A172 (cell line): ENCODE data around the gene NAP1L4. TPM values are rescaled to one million over a fixed set of nuclear protein-coding genes. Genes with fewer than 3 reads are reported as not detected.

Experiments
- DNase-seq: peaks from one replicate; pipeline ENCODE4 v3.0.0-alpha.2; 2015; ENCODE audit warnings: low spot score
- total RNA-seq: library from RNA; depleted of rRNA; stranded (reverse); fragments of >200 nt; shearing (Covaris generic); gene quantifications from 2 replicates; pipeline ENCODE4 v1.2.3, GENCODE V29; 2014

Gene NAP1L4
- total RNA-seq, 1 experiment from 2014 or later: 149 TPM

DNA sequence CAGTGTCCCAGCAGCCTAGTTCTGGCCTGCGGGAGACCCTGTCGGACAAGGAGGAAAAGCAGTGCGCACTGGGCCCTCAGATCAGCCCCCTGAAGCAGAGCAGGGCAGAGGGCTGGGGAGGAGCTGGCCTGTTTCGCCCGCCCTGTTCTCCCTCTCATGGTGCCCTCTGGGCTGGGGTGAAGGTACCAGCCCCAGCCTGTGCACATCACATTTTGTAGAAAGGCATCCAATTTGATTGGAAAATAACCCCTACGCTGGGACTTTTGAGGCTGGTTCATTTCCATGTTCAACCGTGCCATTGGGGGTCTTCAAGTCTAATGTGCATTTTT lies 832 bp upstream of the NAP1L4 start:
- DNase-seq: no peak

DNA sequence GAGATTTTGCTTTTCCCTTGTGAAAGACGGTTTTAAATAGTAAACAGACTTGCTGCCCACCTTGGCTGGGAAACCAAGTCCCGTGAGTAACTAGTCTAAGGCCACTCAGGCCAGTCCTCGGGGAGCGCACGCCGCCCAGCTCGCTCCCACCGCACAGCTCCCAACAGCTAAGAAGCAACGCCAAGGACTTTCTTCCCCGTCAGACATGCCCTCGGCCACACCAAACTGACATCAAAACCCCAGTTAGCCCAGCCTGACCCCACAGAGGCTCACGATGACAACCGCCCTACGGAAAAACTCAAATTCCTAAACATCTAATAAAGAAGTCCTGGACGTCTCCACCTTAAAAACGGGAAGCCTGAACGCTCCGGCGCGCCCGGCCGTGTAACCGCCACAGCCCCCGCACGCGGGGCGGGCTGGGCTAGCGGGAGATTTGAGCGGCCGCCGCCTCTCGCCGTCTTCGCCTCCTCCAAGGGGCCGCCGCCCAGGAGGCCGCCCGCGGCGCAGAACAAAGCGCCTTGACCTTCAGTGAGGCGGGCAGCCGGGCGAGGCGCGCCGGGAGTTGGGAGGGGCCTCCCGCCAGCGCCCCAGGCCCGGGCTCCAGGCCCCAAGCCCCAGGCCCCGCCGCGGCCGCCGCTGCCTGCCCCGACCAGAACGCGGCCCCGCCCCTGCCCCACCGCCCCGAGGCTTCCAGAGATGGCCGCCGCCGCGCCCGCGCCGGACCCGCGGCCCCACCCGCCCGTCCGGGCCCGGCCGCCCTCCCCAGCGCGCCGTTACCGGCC lies 486 bp downstream of the NAP1L4 start:
- DNase-seq: no peak

DNA sequence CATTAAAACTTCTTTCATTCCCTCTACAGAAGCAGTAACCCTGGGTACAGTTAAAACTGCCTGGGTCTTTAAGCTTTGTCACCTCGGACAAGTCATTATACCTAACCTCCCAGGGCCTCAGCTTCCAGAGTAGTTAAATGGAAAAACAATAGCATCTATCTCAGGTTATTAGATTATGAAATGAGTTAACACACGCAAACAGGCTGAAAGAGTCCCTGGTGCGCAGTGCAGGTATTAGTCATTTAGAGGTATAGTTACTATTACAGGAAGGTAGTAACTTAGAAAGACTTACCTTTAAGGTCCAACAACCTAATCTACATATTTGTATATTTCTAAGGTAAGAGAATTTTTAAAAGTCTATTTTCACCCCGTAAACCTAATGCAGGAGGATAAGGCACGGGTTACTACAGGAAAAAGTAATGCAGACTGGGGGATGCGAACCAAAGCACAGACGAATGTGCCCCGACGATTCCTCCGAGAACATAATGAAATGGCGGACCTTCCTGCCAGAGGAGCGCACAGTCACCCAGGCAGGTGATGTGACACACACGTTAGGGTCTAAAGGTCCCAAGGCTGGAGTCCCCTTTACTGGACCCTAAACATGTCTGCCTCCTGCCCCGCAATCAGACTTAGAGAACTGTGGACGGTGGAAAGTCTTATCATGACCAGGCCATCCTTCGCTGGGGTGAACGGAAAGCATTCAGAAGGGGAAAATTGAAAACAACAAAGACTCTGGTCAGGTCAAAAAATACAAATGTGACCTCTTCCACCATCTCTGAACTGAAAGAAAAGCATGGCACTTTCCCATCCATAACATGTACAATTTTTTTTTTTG lies 1.3 kb downstream of the NAP1L4 start:
- peak; percentile 23 for DNase-seq

DNA sequence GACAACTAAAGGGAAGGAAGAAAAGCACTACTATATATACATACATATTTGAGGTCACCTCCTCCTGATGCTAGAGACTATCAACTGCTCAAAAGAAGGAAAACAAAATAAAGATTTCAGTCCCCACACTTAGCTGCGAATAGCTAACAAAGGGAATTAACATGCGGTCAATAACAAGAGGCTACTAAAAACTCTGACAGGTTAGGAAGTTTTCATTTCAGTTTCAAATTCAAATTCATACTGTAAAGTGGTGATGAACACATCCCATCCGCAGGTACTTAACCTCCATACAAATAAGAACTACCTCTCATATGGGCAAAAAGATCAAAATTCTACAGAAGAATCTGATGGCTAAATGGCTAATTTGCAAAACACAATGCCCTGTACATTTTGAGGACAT lies 2.6 kb downstream of the NAP1L4 start:
- no peak for DNase-seq

DNA sequence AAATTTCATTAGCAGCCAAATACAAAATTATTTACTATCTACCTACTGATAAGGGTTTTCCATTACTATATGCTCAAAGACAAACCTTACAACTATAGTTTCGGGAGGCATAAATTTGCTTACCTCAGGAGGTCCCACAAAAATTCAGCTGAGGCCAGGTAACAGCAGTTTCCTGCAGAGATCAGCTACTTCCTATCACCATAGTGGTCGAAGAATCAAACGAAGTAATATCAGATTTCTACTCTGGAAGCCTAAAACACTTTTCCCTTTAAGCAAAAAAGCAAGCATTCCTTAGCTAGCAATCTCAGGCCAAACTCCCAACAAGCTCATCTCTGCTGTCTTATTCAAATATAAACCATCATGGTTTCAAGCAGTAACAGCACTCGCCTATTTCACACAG lies 3.1 kb downstream of the NAP1L4 start:
- DNase-seq: no peak

DNA sequence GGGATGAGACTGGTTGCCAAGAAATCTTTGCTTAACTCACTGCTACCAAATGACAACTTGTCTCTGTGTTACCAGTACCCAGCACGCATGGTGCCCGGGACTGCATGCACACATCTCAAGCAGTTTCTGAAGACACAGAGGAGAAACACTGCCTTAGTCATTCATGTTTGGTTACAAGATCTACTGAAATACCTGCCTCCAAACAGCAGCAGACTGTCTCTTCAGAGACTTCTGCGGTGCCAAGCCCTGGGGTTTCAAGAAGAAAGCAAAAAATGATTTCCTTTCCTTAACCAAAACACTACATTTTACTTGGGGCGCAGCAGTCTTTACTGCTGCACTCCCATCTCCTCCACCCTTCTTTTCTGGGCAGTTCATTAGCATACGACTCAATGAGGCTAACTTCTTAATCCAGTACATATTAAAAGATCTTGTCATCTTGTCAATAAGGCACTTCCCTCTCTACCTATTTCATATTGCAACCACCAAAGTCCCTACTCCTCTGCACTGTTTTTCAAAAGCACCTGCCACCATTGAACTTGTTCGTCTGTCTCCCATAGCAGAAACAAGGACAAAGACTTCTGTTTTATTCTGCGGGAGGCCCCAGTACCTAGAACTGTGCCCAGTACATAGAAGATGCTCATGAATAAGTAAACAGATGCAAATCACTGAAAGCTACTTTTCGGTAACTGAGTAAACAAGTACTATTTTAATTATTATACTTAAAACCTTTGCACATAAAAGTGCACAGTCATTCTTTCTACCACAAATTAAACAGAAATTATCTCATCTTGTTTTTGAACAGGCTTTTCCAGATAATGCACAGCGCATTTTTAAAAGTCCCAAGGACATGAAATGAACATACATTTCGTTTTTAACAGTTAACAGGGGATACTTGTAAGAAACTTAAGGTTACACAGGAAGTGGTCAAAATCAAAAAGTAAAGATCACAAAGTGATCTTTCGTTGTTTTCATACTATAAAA lies 4.0 kb downstream of the NAP1L4 start:
- no peak for DNase-seq

DNA sequence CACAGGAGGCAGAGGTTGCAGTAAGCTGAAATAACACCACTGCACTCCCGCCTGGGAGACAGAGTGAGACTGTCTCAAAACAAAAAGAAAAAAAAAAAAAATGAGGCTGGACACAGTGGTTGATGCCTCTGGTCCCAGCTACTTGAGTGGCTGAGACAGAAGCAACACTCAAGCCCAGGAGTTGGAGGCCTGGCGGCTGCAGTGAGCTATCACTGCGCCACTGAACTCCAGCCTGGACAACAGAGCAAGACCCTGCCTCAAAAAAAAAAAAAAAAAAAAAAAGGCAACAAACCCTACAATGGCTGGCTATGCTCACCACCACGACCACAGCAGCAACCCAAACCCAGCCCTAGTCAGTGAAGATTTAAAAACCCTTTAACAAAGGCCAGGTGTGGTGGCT lies 8.2 kb downstream of the NAP1L4 start:
- DNase-seq: no peak

DNA sequence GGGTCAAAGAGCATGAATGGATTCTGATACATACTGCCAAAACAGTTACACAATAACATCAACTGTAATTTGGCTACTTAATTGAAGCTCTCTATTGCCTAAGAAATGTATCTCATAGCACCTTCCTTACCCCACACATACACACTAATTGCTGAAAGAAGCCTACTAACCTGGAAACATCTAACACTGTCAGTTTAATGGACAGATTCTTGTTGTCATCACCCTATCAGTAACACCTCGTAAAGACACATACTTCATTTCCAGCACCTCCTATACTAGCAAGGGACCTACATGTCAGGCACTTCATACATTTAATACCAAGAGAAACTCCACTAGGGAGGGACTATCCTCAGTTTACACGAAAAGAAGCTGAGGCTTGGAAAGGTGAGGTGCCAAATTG lies 9.9 kb downstream of the NAP1L4 start:
- DNase-seq: no peak

DNA sequence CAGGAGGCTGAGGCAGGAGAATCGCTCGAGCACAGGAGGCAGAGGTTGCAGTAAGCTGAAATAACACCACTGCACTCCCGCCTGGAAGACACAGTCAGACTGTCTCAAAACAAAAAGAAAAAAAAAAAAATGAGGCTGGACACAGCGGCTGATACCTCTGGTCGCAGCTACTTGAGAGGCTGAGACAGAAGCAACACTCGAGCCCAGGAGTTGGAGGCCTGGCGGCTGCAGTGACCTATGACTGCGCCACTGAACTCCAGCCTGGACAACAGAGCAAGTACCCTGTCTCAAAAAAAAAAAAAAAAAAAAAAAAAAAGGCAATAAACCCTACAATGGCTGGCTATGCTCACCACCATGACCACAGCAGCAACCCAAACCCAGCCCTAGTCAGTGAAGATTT lies 11.0 kb downstream of the NAP1L4 start:
- DNase-seq: no peak

DNA sequence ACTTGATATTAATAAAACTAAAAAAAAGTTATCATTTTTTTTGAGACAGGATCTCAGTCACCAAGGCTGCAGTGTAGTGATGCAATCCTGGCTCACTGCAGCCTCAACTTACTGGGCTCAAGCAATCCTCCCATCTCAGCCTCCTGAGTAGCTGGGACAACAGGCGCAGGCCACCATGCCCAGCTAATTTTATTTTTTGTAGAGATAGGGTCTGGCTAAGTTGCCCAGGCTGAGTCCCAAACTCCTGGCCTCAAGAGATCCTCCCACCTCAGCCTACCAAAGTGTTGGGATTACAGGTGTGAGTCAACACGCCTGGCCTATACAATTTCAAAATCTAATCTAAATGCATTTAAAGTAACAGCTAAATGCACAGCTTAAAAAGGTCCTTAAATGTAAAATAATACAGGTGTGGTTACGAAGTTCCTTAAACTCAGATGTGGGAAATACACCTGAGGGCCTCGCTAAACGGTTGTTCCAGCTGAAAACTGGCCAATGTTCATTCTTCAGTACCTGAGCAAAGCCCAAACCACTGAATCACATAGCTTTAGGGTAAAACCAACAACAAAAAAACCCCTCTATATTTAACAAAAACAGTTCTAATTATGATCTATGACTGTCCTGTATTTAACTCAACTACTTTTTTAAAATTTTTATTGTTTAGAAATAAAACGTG lies 11.8 kb downstream of the NAP1L4 start:
- no peak for DNase-seq

DNA sequence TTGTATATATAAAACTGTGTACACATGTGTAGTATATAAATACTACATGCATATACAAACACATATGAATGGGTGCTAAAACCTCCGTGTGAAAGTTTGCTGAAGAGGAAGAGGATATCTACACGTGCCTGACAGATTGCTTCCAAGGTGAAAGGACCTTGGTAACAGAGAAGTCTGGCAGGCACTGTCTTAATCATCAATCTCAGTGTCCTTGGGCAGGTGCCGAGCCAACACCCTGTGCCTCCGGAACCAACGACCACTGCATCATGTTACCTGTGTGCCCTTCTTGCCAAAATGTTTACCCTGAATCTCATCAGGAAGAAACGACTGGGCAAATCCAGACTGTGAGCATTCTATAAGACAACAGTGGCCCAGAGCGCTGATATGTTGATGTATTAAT lies 15.0 kb downstream of the NAP1L4 start:
- DNase-seq: no peak

DNA sequence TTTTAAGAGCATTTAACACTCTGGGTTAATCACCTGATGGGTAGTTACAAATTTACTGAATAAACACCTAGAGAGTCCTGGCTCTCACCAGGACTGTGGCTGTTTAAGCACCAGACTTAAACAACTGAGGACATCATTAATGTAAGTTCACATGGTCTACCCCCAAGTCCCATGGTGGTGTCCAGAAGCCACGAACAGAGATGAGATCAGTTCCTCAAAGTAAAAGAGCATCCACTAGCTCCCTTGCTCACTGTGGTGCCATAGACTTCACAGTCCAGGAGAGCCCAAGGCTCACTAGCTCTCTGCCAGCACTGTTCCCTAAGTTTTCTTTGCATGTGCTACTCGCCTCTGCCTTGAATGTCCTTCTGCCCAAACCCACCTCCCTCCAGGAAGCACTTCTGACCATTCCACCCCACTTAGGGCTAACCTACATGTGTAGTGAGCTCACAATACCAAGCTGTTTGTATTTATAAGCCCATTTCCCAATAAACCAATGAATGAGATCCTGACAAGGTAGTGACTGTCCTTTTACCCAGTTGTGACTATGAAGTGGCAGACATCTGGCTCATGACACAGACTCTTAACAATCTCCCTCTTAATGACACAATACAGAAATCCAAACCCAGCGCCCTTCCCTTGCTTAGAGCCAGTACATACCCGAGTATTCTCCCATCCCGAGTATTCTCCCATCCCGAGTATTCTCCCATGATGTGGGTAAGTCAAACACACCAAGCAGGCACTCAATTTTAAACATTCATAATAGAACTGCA lies 15.7 kb downstream of the NAP1L4 start:
- DNase-seq: no peak

DNA sequence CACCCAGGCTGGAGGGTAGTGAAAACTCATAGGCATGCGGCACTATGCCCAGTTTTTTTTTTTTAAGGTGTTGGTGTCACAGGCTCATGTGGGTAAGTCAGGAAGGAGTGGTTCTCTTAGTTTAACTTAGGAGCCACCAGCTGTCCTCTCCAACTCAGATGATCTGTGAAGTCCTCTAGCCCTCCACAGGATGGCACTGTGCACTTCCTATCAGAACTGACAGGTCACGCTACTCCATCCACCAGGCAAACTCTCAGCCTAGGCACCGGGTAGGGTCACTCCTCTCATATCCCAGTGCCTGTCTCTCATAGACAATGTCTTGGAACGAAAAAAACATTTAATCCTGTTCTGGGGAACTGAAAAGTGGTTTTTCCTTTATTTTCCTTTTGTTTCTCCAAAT lies 16.5 kb downstream of the NAP1L4 start:
- DNase-seq: peak; percentile 36

DNA sequence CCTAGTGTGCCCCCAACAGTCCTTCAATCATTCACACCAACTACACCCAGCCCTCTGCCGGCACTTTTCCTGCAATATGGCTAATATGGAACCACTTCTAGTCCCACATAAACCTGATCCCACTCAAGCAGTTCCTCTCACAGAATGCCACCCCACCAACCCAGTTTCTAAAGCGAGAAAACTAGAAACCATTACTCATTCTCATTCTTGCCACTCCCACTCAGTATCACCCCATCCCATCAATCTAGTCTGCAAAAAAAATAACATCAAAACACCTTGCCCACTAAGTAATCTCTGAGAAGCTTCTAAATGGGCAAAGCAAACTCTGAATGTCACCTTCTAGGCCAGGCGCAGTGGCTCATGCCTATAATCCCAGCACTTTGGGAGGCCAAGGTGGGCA lies 17.9 kb downstream of the NAP1L4 start:
- no peak for DNase-seq

DNA sequence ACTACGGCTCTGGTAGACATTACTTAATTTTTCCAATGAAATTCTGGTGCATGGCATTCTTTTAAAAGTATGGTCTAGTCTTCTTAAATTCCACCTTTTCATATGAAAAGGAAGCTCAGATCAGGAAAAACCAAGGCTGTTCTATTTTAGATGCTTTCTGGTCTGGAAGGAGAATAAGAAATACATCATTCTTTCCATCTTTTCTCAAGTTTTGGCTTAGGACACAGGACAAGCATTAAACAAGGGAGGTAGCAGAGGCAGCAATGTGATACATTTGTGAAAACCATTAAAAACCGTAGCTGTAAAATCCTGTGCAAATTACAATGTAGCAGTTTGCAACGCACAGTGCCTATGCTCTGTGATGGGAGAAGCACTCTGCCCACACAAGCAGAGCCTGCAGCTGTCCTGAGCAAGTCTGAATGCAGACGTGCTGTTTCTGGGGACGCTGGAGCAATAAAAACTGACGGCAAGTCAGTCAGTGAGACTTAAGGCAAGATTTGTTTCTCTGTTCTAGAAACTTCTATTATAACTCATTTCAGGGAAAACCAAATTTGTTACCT lies 23.7 kb downstream of the NAP1L4 start:
- DNase-seq: no peak

DNA sequence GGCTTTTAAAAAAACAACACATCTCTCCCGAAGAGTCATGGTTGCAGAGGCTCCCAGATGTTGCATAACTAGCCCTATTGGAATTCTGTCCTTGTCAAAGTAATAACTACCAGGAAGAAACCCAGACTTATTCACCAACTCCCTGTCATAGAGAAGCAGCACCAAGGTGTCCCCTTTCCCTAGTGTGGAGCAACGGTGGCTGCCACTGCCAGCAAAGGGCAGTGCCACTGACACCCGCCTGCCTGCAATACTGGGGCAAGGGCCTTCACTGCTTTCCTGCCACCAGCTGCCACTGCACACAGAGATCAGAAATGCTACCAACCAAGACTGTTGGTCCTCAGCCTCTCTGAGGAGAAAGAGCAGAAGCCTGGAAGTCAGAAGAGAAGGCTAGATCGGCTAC lies 27.3 kb downstream of the NAP1L4 start:
- no peak for DNase-seq

DNA sequence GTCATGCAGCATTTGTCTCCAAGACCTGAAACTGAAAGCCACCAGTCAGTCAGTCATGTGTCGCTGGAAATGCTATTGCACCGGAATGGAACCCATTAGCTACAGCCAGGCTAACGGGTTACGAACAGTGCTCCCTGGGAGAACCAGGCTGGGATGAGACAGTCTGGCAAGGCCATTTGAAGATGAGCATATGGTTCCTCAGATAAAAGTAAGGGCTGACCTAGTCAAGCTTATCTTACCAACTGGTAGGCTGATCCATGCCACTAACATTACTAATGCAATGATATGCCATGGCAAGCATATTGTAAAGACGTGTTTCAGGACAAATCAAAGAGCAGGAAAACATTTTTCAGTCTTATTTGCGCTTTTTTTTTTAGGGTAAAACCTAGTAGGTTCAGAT lies 28.4 kb downstream of the NAP1L4 start:
- DNase-seq: no peak

DNA sequence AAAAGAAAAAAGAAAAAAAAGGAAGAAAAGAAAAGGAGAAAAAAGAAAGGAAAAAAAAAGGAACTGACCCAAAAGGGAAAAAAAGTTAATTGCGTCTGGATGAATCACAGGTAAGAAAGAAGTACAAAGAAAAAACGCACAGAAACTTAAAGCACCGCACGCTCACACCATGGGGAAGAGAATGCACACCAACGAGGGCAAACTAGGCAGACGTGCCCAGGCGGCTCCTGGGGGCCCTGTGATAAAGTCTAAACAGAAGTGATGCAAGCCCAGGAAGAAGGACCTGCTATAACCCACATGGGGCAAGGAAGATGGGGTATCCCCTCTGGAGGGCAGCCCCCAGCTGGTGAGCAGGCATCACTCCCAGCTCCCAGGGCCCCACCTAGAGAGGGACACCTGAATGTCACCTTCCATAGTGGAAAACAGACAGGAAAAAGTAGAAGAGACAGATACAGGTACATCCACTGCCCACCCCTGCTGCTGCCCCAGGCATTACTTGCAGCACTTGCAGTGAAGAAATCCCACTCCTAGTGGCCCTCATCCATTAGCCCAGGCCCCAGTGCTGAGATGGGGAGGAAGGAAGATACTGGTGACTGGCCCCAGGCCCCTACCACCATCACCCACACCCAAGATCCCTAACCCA lies 28.9 kb downstream of the NAP1L4 start:
- no peak for DNase-seq

DNA sequence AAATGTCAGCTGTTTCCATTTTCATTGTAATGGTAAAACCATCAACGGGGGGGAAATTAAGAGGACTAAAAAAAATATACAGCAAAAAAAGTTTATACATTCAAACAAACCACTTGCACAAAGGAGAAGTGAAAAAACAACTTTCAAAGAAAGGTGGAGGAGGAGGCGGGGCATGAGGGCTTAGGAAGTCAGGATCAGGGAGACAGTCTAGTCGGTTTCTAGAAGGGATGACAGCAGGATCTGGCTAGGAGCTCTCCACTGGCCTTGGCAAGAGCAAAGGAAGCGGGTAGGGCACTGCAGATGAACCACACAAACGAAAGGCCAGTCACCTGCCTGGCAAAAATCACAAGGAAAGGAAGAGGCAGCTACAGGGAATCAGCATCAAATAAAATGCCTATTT lies 31.0 kb downstream of the NAP1L4 start:
- no peak for DNase-seq

DNA sequence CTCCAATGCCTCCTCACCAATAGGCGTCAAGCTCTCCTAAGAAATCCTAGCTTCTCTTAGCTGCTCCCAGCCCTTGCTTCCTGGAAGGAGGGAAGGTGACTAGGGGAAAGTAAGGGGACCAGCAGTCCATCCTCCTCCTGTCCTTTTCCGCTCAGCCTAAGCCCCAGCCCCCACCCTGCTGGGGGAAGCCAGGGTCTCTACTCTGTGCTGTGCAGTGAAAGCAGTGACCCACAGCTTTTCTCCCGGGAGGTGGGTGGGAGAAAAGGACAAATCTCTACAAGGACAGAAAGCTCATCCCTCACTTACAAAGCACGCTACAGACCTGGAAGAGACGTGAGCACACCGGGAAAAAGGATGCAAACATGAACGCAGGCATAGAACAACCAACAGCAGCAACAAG lies 32.0 kb downstream of the NAP1L4 start:
- no peak for DNase-seq
